Keratinocyte (primary cell): ENCODE data around the gene ITGA7. TPM values are rescaled to one million over a fixed set of nuclear protein-coding genes. Genes with fewer than 3 reads are reported as not detected.
A peak's percentile ranks its signal among the peaks of the same experiment; 100 is the strongest.

ENCODE experiments used
- DNase-seq: peaks from one replicate; pipeline ENCODE4 v3.0.0-alpha.2; 2011; ENCODE audit warnings: low read depth, missing footprints, low spot score
- FAIRE-seq: peaks from 2 replicates; lab custom pipeline; 2011; peaks lifted over from hg19 to GRCh38; lab: Jason Lieb, UNC
- H2AFZ ChIP-seq: 2 replicates; pipeline ENCODE4 v1.6.0; 2012; ENCODE audit warnings: low read length, control low read depth, inconsistent platforms; ENCODE audit not compliant: control insufficient read depth
- H3K27ac ChIP-seq: 2 replicates; pipeline ENCODE4 v1.5.1; 2011; ENCODE audit warnings: low read length; ENCODE audit not compliant: control insufficient read depth, insufficient read depth
- H3K27me3 ChIP-seq: 3 replicates; pipeline ENCODE4 v1.6.0; 2011; ENCODE audit warnings: low read length; ENCODE audit not compliant: control insufficient read depth, insufficient read depth; ENCODE audit errors: extremely low read depth
- H3K36me3 ChIP-seq, 2 experiments: 2 replicates in 1 of 2; 3 replicates in 1 of 2; pipeline ENCODE4 v1.5.1; 2011; ENCODE audit warnings: low read length in 2 of 2, mild to moderate bottlenecking in 1 of 2; ENCODE audit not compliant: control insufficient read depth in 2 of 2, insufficient read depth in 2 of 2; ENCODE audit errors: extremely low read depth in 1 of 2
- H3K4me1 ChIP-seq: 3 replicates; pipeline ENCODE4 v1.5.1; 2011; ENCODE audit warnings: low read length; ENCODE audit not compliant: control insufficient read depth, insufficient read depth; ENCODE audit errors: extremely low read depth
- H3K4me2 ChIP-seq: 3 replicates; pipeline ENCODE4 v1.6.0; 2011; ENCODE audit warnings: low read depth, low read length; ENCODE audit not compliant: control insufficient read depth, insufficient read depth; ENCODE audit errors: extremely low read depth
- H3K4me3 ChIP-seq, 3 experiments: fragments of 200-600 bp in 1 of 3; sonication (generic) in 1 of 3; 2 replicates in 2 of 3; 3 replicates in 1 of 3; pipeline ENCODE4 v1.5.1; 2011 to 2016; ENCODE audit warnings: low read length in 3 of 3, mild to moderate bottlenecking in 3 of 3, control low read depth in 2 of 3, inconsistent platforms in 1 of 3, low read depth in 1 of 3, mixed read lengths in 1 of 3, mixed run types in 1 of 3, moderate library complexity in 1 of 3; ENCODE audit not compliant: control insufficient read depth in 2 of 3, insufficient read depth in 2 of 3; ENCODE audit errors: extremely low read depth in 1 of 3
- H3K79me2 ChIP-seq: 2 replicates; pipeline ENCODE4 v1.6.0; 2012; ENCODE audit warnings: low read length; ENCODE audit not compliant: control insufficient read depth, insufficient read depth
- H3K9ac ChIP-seq: 3 replicates; pipeline ENCODE4 v1.6.0; 2011; ENCODE audit warnings: low read length; ENCODE audit not compliant: control insufficient read depth, insufficient read depth; ENCODE audit errors: extremely low read depth
- H3K9me1 ChIP-seq: 3 replicates; pipeline ENCODE4 v1.6.0; 2011; ENCODE audit warnings: low read length; ENCODE audit not compliant: control insufficient read depth, insufficient read depth; ENCODE audit errors: extremely low read depth
- H3K9me3 ChIP-seq: 2 replicates; pipeline ENCODE4 v1.5.1; 2012; ENCODE audit warnings: low read depth, low read length; ENCODE audit not compliant: control insufficient read depth
- H4K20me1 ChIP-seq: 3 replicates; pipeline ENCODE4 v1.6.0; 2011; ENCODE audit warnings: low read length; ENCODE audit not compliant: control insufficient read depth, insufficient read depth; ENCODE audit errors: extremely low read depth
- EZH2 ChIP-seq: IDR thresholded peaks from one replicate; pipeline ENCODE4 v1.6.1; 2012; ENCODE audit warnings: inconsistent platforms, mild to moderate bottlenecking, low read length, moderate library complexity
- dilution Hi-C: fragments of 300-500 bp; cut with MboI; formaldehyde crosslinking; loops from one replicate; pipeline ENCODE4 v1.7.0; 2020; ENCODE audit warnings: low sequenced_read_pairs; ENCODE audit not compliant: extremely low pct_ligation_motif_present
- polyA plus RNA-seq, 5 experiments: library from polyadenylated mRNA; depleted of rRNA in 3 of 5; stranded (reverse) in 3 of 5; stranded (forward) in 1 of 5; unstranded in 1 of 5; fragments of >200 nt; gene quantifications; 1 replicate in 1 of 5; 2 replicates in 3 of 5; 3 replicates in 1 of 5; pipeline versions ENCODE4 v1.2.1 to v1.2.3, GENCODE V29; 2011 to 2012; ENCODE audit warnings: missing spikeins in 2 of 5, low read depth in 1 of 5, low replicate concordance in 1 of 5
- TF ChIP-seq, protein P1 (sequence below), 3 experiments: IDR thresholded peaks in 1 of 3; conservative IDR thresholded peaks in 1 of 3; optimal IDR thresholded peaks in 1 of 3; 2 replicates in 2 of 3; 3 replicates in 1 of 3; pipeline versions ENCODE3 to v1.5.1; 2011; ENCODE audit warnings: low read length in 3 of 3, mild to moderate bottlenecking in 3 of 3, moderate library complexity in 2 of 3, control low read depth in 1 of 3, inconsistent platforms in 1 of 3; ENCODE audit not compliant: insufficient read depth in 2 of 3; ENCODE audit errors: extremely low read depth in 1 of 3

ITGA7 gene
- polyA plus RNA-seq, 1 donor (not counting 4 experiments of a cell fraction or from before 2014, with no cell fraction given), result 0.04 TPM

GRCh38 chr12:55705782-55706402, 1.8 kb downstream of the ITGA7 start:
- Histone ChIP-seq H3K9ac (no peak overlapping the region), H3K9me3 (no peaks in the 10 kb centered on the region), H3K4me3 (no peak overlapping the region), H3K27ac (no peak overlapping the region), H3K36me3 (no peaks in the 10 kb centered on the region), H3K79me2 (no peaks in the 10 kb centered on the region), H3K4me1 (no peaks in the 10 kb centered on the region), H3K27me3 (peaks cover 40% of the 10 kb centered on the region), H4K20me1 (no peaks in the 10 kb centered on the region), H2AFZ (no peak overlapping the region), H3K9me1 (no peaks in the 10 kb centered on the region), H3K4me2 (no peak overlapping the region)
- no peak for DNase-seq
- dilution Hi-C loops, result no loop called here
- FAIRE-seq, result no peak
- TF ChIP-seq, protein P1, sequence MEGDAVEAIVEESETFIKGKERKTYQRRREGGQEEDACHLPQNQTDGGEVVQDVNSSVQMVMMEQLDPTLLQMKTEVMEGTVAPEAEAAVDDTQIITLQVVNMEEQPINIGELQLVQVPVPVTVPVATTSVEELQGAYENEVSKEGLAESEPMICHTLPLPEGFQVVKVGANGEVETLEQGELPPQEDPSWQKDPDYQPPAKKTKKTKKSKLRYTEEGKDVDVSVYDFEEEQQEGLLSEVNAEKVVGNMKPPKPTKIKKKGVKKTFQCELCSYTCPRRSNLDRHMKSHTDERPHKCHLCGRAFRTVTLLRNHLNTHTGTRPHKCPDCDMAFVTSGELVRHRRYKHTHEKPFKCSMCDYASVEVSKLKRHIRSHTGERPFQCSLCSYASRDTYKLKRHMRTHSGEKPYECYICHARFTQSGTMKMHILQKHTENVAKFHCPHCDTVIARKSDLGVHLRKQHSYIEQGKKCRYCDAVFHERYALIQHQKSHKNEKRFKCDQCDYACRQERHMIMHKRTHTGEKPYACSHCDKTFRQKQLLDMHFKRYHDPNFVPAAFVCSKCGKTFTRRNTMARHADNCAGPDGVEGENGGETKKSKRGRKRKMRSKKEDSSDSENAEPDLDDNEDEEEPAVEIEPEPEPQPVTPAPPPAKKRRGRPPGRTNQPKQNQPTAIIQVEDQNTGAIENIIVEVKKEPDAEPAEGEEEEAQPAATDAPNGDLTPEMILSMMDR (optimal IDR thresholded peaks at IDR 0.05 in 1 of 3, IDR thresholded peaks at IDR 0.05 in 1 of 3, conservative IDR thresholded peaks at IDR 0.05 in 1 of 3; ENCODE audit: extremely low read depth in 1 of 3, insufficient read depth in 2 of 3, low read length in 3 of 3), result peak in 2 of 3 experiments; percentile 41 to 44
- no peak for TF ChIP-seq EZH2

GRCh38 chr12:55704824-55705718, 2.6 kb downstream of the ITGA7 start:
- Histone ChIP-seq H3K9me1 (no peaks in the 10 kb centered on the region), H3K9ac (no peak overlapping the region), H3K4me1 (peaks cover 3% of the 10 kb centered on the region), H2AFZ (no peak overlapping the region), H3K27me3 (peaks cover 38% of the 10 kb centered on the region), H4K20me1 (no peaks in the 10 kb centered on the region), H3K4me2 (no peak overlapping the region), H3K9me3 (no peaks in the 10 kb centered on the region), H3K79me2 (no peaks in the 10 kb centered on the region), H3K4me3 (no peak overlapping the region), H3K36me3 (no peaks in the 10 kb centered on the region), H3K27ac (no peak overlapping the region)
- FAIRE-seq (no peak), DNase-seq (no peak)
- dilution Hi-C loops, result no loop called here
- TF ChIP-seq, protein P1 (optimal IDR thresholded peaks at IDR 0.05 in 1 of 3, IDR thresholded peaks at IDR 0.05 in 1 of 3, conservative IDR thresholded peaks at IDR 0.05 in 1 of 3; ENCODE audit: extremely low read depth in 1 of 3, insufficient read depth in 2 of 3, low read length in 3 of 3), result no peak
- no peak for TF ChIP-seq EZH2
